ENCODE measurements around the gene JADE2. TPM values are rescaled to one million over a fixed set of nuclear protein-coding genes. Genes with fewer than 3 reads are reported as not detected.

The JADE2 gene
- total RNA-seq, 1 donor from 2014 or later: 3.0 TPM

DNA sequence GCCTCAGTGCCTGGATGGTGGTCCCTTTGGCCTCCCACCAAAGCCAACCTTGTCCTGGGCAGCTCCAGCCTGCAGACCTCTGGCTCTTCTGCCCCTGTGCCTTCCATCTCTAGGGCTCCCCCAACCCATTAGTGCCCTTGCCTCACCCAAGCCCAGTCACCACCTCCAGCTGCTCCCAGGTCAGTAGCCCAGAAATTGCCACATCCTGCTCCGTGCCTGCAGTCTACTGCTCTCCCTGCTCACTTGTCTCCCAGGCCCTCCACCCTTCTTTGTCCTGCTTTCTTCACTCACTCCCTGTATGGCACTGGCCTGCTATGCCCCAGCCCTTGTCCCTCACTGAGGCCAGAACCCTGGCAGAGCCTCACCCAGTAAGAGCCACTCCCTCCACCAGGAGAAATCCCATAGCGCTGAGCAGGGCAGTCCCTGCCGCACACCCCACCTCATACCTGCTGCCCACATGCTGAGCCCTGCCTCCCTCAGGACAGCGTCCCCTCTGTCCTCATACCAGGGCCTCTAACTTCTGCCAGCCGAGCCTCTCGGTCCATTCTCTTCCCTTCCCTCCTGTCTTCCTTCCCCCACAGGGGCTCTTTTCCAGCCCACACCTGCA lies 44.4 kb downstream of the JADE2 start:
- TF ChIP-seq, protein P1, sequence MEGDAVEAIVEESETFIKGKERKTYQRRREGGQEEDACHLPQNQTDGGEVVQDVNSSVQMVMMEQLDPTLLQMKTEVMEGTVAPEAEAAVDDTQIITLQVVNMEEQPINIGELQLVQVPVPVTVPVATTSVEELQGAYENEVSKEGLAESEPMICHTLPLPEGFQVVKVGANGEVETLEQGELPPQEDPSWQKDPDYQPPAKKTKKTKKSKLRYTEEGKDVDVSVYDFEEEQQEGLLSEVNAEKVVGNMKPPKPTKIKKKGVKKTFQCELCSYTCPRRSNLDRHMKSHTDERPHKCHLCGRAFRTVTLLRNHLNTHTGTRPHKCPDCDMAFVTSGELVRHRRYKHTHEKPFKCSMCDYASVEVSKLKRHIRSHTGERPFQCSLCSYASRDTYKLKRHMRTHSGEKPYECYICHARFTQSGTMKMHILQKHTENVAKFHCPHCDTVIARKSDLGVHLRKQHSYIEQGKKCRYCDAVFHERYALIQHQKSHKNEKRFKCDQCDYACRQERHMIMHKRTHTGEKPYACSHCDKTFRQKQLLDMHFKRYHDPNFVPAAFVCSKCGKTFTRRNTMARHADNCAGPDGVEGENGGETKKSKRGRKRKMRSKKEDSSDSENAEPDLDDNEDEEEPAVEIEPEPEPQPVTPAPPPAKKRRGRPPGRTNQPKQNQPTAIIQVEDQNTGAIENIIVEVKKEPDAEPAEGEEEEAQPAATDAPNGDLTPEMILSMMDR (IDR thresholded peaks at IDR 0.05; ENCODE audit: unreplicated experiment): no peak
- peak overlapping the region; percentile 59 for H3K4me3 Mint-ChIP-seq (ENCODE audit: unreplicated experiment)
- H3K27me3 Mint-ChIP-seq (ENCODE audit: unreplicated experiment): peaks cover 11% of the 10 kb centered on the region
- H3K4me1 Mint-ChIP-seq (ENCODE audit: unreplicated experiment): peaks cover 33% of the 10 kb centered on the region
- no peaks in the 10 kb centered on the region for H3K9me3 Mint-ChIP-seq (ENCODE audit: unreplicated experiment)
- H3K27ac Mint-ChIP-seq (ENCODE audit: unreplicated experiment): peak overlapping the region; percentile 30
- DNase-seq (ENCODE audit: low spot score): no peak
- peaks cover 8% of the 10 kb centered on the region for H3K36me3 Mint-ChIP-seq (ENCODE audit: low read depth, unreplicated experiment)

DNA sequence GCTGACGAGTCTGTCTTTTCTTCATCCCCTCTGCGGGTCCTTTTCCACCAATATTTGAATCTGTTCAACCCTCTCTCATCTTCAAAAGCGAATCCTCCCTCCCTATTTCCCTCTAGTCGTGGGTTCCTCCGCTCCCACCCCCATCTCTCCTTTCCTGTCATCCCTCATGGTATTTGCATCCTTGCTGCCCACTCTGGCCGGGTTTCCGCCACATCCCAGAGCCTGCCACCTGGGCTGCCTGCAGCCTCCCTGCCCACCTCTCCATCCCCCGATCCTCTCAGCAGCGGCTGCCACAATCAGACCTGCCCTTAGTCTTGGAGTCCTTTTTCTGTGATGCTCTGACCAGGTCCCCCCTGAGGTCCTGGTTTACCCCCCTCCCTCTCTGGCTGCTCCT lies 44.9 kb downstream of the JADE2 start:
- Mint-ChIP-seq H3K27me3 (ENCODE audit: unreplicated experiment) (peaks cover 11% of the 10 kb centered on the region), H3K9me3 (ENCODE audit: unreplicated experiment) (no peaks in the 10 kb centered on the region), H3K27ac (ENCODE audit: unreplicated experiment) (peak overlapping the region; percentile 30), H3K36me3 (ENCODE audit: low read depth, unreplicated experiment) (peaks cover 8% of the 10 kb centered on the region), H3K4me3 (ENCODE audit: unreplicated experiment) (peak overlapping the region; percentile 59), H3K4me1 (ENCODE audit: unreplicated experiment) (peaks cover 33% of the 10 kb centered on the region)
- DNase-seq (ENCODE audit: low spot score): no peak
- TF ChIP-seq, protein P1 (IDR thresholded peaks at IDR 0.05; ENCODE audit: unreplicated experiment): no peak

DNA sequence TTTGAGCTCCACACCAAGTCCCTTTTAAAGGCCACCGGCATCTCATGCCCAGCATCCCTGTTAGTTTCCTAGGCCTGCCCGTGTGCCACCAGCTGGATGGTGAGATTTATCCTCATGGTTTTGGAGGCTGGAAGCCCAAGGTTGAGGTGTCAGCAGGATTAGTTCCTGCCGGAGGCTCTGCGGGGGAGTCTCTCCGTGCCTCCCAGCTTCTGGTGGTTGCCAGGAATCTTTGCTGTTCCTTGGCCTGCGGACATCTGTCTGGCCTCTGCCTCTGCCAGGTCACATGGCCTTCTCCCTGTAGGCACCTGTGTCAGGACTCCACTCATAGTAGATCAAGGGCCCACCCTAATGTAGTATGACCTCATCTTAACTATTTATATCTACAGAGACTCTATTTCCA lies 45.4 kb downstream of the JADE2 start:
- no peak for DNase-seq (ENCODE audit: low spot score)
- Mint-ChIP-seq H3K4me1 (ENCODE audit: unreplicated experiment) (peaks cover 33% of the 10 kb centered on the region), H3K9me3 (ENCODE audit: unreplicated experiment) (no peaks in the 10 kb centered on the region), H3K27me3 (ENCODE audit: unreplicated experiment) (peaks cover 11% of the 10 kb centered on the region), H3K4me3 (ENCODE audit: unreplicated experiment) (no peak overlapping the region), H3K27ac (ENCODE audit: unreplicated experiment) (no peak overlapping the region), H3K36me3 (ENCODE audit: low read depth, unreplicated experiment) (peaks cover 8% of the 10 kb centered on the region)
- TF ChIP-seq, protein P1 (IDR thresholded peaks at IDR 0.05; ENCODE audit: unreplicated experiment): no peak

DNA sequence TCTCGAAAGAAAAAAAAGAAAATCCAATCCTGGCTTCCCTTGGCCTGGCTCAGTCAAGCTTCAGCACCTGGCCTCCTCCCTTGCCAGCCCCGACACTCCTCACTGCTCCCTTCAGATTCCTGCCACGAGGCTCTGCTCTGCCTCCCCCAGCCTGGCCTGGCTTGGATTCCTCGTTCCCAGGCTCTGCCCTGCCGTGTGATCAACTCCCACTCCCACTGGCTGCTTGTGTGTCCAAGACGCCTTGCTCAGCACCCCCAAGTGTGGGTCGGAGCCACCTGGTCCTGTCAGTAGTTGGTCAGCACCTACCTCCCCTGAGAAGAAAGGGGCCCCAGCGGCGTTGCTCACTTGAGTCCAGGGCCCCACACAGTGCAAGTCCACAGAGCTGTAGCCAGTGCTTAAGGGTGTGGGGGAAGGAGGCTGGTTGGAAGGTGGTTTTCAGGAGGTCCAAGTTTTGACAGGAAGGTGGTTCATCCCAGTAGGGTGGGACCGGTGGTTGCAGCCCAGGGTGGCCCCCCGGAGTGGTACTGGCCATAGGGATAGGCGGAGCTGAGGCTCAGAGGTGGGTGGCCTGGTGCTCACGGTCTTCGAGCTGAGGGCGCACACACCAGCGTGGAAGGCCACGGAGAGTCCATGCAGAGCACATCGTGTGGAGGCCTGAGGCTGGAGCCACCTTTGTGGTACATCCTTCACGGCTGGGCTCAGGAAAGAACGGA lies 46.4 kb downstream of the JADE2 start:
- no peak overlapping the region for H3K27ac Mint-ChIP-seq (ENCODE audit: unreplicated experiment)
- TF ChIP-seq, protein P1 (IDR thresholded peaks at IDR 0.05; ENCODE audit: unreplicated experiment): no peak
- no peak for DNase-seq (ENCODE audit: low spot score)
- H3K9me3 Mint-ChIP-seq (ENCODE audit: unreplicated experiment): no peaks in the 10 kb centered on the region
- peaks cover 10% of the 10 kb centered on the region for H3K27me3 Mint-ChIP-seq (ENCODE audit: unreplicated experiment)
- peaks cover 32% of the 10 kb centered on the region for H3K4me1 Mint-ChIP-seq (ENCODE audit: unreplicated experiment)
- peak overlapping the region; percentile 67 for H3K4me3 Mint-ChIP-seq (ENCODE audit: unreplicated experiment)
- H3K36me3 Mint-ChIP-seq (ENCODE audit: low read depth, unreplicated experiment): peaks cover 6% of the 10 kb centered on the region

DNA sequence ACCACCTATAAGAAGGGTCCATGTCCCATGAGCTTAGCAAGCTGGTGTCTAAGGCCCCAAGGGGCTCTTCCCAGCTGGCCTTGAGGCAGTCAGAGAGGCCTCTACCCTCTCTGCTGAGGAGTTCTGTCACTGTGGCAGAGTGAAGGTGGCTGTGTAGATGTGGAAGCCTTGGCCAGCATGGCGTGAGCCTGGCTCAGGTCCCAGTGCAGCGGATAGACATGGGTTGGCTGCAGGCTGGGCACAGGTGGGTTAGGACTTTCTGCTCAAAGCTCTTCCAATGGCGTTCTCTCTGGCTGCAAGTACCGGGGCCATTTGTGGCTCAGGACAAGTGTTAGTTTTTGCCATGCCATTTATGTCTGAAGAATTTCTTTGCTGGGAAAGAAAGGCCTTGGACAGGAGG lies 47.3 kb downstream of the JADE2 start:
- Mint-ChIP-seq H3K27ac (ENCODE audit: unreplicated experiment) (no peak overlapping the region), H3K4me1 (ENCODE audit: unreplicated experiment) (peaks cover 26% of the 10 kb centered on the region), H3K36me3 (ENCODE audit: low read depth, unreplicated experiment) (peaks cover 4% of the 10 kb centered on the region), H3K9me3 (ENCODE audit: unreplicated experiment) (no peaks in the 10 kb centered on the region), H3K27me3 (ENCODE audit: unreplicated experiment) (peaks cover 10% of the 10 kb centered on the region), H3K4me3 (ENCODE audit: unreplicated experiment) (no peak overlapping the region)
- TF ChIP-seq, protein P1 (IDR thresholded peaks at IDR 0.05; ENCODE audit: unreplicated experiment): no peak
- DNase-seq (ENCODE audit: low spot score): no peak

All from endothelial cell (in vitro differentiated cells).